DMS153 treated with DMSO at 0.1 percent for 48 hours (cell line): ENCODE measurements around the gene LDHD.

Experiments used
- DNase-seq: peaks from one replicate; lab custom pipeline; 2025; ENCODE audit not compliant: unreplicated experiment; lab: John Stamatoyannopoulos, UW

Gene LDHD

DNA sequence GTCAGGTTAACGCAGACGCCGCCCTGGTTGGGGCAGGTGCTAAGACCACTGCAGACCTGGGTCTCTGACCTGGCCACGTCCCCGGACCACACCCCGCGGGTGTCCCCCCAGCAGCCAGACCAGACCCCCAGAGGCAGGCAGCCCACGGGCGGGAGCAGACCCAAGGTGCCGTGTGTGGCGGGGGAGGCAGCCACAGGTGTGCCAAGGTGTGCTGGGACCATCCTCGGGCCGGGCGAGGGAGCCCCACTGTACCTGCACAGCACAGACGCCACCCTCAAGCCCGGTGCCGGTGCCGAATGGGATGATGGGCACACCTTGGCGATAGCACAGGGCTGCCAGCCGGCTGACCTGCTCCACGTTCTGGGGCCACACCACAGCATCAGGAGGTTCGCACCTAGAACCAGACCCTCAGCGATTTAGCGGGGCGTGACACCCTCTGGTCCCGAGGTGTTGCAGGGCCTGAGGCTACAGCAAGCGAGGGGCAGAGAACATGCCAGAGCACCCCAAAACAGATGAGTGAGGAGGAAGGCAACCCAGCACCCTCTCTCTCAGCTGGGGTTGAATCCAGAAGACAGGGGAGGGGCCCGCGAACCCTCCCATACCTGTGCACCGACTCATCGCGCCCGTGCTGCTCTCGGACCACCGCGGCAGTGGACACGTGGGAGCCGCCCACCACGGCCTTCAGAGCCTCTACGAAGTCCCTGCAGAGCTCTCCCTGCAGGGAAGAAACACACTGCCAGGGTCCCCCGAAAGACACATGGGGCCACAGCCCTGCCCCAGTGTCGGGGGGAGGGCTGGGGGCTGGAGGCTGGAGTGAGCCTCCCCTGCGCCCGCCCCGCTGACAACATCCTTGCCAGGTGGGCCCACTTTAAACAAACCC lies 1.4 kb downstream of the LDHD start:
- no peak for DNase-seq

DNA sequence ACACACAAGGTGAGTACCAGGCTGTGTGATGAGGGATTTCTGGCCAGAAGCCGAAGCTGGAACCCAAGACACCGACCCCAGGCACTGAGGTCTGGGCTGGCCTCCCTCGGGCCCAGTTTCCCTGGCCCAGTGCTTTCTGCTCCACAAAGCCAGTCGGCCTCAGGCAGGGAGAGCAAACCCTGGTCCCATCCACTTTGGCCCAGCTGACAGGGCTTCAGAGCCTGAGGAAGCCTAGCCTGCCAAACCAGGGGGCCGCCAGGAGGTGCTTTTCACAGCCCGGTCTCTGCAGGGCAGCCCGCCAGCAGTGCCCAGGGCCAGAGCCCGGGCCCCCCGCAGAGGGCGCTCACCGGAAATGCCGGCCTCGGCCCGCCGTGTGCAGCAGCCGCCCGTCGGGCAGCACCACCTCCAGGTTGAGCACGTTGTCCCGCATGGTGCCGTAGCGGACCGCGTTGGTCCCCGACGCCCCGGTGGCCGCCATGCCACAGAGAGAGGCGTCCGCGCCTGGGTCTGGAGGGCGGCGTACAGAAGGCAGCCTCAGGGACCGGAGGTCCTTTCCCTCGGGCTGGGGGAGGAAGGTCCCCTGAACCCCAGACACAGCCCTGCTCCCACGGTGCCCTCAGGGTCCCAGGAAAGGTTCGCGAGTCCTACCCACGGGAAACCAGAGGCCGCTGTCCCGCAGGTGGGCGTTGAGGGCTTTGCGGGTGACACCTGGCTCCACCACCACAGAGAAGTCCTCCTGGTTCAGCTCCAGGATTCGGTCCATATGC lies 2.2 kb downstream of the LDHD start:
- DNase-seq: no peak

DNA sequence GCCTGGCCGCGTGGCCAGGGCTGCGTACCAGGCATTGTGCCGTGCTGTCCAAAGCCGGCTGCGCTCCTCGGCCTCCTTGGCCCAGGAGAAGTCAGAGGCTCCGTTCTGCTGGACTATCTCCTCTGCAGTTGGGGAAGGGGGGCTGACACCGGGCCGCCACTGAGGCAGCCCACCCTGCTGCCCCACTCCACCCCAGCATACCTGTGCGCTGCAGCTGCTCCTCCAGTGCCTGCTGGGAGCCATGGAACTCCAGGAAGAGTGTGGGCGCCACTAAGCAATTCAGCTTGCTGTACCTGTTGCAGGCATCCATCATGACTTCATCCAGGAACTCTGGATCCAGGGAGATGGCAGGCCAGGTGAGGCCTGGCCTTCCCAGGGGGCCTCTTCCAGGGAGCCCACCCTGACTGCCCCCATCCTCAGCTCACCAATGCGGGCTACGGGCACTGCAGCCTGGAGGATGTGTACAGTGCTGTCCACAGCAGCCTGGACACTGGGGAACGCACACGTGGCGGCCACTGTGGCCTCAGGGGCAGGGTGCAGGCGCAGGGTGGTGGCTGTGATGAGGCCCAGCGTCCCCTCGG lies 2.9 kb downstream of the LDHD start:
- no peak for DNase-seq

DNA sequence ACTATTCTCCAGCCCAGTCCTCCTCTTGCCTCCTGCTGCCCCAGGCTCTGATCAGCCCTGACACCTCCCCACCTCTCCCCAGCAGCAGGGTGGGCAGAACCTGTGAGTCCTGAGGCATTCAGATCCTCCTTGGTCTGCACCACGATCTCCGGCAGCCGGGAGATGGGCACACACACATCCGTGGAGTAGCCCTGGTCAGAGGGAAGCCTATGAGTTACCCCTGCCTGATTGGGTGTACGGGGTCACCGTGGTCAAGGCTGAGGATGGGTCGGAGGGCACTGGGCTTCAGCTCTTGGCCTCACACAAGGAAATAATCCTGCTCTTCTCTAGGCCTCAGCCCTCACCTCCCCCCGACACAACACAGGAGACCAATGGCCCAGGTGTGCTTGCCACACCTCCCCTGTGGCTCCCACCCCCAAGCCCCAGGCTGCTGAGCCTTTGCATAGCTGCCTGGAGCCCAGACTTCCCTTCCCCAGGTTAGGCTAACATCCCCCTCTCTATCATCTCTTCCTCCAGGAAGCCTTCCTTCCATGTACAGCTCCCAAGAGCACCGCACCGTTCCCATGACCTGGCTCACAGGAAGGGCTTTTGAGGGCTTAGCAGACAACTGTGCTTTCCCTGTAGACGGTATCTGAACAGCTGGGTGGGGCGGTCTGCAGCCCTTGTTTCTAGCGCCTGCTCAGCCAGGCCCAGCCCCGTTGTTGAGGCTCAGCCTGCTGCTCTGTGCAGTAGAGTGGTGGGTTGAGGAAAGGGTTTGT lies 3.7 kb downstream of the LDHD start:
- DNase-seq: no peak

DNA sequence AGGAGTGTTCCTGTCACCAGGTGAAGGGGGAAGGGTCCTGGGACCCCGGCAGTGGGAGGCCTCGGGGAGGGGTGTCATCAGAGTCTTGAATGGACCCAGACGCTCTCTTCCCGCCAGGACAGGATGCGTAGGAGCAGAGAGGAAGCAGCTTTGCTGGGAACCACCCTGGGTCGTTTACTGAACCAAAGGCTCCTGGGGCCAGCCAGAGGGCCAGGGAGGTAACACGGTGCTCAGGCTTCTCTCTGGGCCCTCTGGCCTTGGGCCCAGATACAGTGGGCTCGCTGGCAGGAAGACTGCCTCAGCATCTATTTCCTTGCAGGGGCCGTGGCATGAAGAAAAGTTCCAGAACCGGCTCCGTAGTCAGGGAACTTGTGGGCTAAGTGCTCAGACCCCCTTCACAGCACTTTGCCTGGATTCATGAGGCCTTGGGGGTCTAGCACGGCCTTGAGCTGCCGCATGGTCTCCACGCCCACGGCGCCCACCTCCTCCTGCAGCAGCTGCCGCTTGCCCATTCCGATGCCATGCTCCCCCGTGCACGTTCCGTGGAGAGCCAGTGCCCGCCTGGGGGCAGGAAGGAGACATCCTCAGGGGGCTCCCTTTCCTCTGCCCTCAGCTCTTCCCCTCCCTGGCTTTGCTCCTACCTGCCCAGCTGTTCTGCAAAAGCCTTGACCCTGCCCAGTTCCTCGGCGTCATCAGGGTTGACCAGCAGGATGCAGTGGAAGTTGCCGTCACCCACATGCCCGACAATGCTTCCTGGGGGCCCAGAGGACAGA lies 4.4 kb downstream of the LDHD start:
- DNase-seq: no peak

DNA sequence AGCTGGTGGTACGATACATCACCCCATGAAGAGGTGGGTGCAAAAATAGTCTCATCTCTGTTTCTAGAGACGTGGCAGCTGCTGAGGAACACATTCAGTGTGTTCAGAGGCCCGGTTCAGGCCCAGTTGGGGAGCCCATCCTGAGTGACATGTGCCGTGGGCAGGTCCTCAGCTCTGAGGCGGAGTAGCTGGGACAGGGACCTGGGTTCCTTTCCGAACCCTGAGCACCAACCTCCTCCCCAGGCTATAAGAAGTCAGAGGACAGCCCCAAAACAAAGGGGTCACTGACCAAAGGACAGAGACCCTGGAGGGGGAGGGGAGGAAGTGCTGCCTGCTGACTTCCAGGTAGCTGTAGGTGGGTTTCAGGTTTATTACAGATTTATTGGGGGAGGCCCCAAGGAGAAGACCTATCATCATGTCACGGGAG lies 5.1 kb downstream of the LDHD start:
- no peak for DNase-seq

DNA sequence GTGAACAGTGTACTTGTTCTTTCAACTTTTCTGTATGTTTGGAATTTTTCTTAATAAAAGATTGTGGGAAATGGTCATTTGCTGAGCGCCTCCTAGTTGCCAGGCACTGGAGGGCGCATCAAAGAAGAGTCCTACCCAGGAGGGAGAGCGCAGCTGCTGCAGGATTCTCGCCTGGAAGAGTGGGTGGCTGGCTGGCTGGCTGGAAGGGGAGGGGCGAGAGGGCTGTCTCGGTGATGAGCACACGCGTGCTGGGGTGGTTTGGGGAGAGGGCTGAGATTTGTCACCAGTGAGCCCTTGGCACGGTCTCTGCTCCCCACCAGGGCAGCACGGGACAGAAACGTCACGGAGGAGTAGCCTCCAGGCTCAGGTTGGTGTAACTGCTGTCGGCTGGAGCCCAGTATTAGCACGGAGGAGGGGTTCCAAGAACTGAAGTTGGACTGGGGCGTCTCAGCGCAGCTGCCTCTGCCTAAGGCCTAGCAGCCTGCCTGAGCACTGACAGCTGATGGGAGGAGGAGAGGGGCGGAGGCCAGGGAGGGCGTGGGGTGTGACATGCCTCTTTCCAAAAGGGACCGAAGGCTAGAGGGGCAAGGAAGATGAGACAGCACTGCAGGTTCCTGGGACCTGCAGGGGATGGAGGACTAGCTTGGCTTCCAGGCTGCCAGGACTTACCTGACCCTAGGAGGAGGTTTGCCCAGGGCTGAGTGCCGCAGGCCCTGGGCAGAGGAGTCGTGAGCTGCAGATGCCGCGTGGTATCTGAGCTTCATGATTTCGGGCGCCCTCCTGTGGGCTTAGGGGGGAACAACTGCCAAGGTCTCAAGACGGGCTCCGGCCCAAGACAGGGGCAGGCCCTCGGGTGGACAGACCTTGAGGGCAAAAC lies 5.7 kb downstream of the LDHD start:
- DNase-seq: peak; percentile 78

DNA sequence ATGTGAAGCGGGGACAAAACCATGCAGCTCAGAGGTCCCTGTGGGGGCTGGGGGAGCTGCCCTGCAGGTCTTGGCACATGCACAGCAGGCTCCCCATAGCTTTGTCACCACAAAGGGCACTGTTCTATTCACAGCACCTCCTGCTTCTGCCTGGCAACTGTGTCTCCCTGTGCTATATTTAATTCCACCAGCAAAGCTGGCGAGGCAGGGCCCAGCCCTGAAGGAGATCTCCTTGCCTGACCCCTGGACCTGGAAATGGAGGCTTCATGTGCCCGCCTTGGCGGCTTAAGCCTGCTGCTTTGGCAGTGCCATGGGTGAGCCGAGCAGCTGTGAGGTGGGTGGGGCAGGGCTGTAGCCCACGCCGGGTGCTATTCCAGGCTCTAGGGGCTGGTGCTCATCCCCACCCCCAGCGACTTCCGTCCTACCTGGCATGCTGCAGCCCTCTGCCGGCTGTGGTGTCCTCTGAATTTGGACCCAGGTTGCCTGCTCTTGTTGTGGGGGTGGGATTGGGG lies 6.8 kb downstream of the LDHD start:
- DNase-seq: peak; percentile 56

DNA sequence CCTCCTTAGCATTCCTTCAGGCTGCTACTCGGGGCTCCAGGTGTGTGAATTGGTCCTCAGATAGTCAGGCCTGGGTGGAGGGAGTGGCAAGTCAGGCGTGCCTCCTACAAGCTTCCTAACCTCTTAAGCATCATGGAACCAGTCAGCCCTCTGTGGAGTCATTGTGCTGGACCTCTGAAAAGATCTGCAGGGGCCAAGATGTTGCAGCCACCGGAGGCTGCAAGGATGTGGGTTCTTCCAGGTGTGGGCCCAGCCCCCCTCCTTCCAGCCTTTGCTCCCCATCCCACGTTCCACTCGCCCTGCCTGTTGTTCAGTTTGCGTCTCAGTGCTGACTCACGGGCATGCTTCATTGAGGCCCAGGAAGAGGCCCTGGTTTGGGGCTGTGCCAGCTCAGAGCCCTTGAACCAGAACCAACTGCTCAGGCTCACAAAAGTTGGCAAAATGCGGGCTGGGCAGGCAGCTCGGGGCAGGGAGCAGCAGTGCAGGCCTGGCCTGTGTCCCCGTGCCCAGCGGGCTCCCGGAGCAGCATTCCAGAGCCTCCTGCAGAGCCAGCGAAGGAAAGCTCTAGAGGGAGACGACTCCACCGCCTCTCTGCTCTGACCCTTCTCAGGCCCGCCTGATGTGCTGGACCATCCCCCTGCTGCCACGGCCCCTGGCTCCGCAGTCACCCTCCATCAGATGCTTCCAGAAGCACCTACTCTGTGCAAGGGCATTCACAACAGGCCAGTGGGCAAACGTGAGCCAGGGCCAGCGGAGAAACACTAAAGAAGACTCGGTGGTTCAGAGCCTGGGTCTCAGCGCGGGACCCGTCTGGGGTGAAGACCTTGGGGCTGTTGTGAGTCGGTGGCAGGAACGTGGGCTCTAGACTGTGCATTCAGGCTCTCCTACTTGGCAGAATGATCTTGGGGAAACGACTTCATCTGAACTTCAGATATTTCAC lies 7.5 kb downstream of the LDHD start:
- DNase-seq: peak; percentile 65

DNA sequence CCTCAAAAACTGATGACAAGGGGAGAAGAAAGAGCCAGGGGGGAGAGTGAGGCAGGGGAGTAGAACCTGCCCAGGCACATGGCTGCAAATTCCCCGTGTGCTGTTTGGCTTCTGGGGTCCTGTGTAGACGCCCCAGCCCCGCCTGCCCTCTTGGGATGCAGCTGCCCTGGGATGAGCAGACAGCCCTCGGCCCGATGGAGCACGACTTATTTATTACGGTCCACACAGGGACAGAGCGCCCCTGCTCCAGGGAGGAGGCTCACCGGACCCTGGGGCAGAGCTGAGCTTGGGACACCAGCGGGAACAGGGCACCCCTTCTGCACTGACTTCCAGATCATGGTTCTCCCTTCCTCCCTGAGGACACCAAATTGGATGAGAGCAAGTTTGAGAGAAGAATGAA lies 9.1 kb downstream of the LDHD start:
- DNase-seq: no peak

DNA sequence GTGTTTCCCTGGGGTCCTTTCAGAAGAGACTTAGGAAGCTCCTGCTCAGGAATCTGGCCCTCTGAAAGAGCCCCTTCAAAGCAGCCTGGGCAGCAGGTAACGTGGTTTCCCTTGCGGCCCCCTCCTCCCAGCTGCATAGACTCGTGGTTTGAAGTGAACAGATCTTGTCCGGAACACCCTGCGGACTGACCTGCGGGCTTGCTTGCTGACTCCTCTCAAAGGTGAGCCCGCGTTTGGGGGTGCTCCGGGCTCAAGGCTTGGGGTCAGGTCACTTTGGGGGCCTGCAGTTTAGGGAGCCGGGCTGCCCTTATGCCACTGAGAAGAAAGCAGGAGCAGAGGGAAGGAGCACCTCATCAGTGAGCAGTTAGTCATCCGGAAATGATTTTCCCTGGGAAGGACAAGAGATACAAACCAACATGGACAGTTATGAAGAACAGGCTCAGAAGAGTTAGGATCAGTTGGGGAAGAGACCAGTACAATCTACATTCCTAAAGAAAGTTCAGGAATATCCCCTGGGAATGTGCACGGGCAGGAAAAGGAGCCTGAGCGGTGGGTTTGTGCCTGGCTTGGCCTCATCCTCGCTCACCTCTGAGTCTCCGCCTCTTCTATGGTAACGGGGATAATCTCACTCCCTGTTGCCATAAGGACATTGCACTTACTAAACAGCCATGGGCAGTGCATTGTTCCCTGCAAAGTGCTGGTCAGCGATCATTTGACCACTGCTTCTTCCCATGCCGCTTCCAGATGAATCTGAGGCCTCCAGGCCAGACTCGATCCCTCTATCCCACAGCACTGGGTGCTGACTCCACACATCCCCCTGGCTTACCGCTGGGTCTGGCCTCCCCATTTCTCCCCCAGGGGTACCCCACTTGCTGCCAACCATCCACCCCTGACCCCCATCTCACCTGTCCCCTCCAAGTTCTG lies 10.0 kb downstream of the LDHD start:
- DNase-seq: no peak

DNA sequence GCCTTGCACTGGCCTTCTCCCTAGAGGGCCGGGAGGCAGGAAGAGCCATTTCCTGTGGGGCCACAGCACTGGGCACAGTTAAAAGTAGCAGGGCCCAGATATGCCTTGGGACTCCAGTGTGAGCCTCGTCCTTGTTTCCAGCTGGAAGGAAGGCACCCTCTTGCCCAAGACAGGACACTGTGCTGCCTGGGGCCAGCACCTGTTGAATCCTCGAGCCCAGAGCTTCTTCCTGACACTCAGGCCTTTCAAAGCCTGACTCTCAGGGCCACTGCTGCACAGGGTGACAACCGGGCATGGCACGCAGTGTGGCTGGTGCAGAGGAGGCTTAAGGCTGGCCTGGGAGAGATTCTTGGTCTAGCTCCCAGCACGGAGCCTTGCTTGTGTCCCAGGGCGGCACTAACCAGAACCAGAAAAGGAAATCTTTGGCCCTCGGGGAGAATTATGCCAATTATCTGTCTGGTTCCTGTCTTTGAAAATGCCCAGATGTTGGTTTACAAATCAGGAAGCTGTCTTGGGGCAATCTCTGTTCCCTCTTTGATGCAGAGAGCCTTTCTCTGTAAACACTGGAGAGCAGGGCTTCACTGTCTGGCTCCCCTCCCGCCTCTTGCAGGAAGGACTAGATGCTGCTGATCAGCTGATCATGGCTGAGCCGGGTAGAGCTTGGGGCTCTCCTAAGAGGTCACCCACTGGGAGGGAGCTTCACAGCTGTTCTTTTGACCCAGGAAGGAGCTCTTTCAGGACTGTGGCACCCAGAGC lies 11.1 kb downstream of the LDHD start:
- no peak for DNase-seq

DNA sequence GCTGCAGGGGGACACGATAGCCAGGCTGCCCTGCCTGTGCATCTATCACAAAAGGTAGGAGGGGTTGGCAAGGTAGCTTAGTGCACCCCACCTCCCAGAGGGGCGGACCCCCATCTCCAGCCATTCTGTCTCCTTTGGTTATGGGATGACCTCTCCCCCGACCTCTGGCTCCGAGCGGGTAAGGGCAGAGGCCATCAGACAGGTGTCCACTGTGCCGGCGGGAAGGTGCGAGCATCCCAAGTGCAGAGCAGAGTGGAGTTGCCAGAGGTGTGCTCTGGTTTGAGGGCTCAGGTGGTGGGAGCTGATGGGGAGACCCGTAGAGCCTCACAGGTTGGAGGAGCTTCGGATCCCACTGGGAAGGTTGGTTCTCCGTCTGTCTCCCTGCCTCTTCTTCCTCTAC lies 11.7 kb downstream of the LDHD start:
- no peak for DNase-seq

DNA sequence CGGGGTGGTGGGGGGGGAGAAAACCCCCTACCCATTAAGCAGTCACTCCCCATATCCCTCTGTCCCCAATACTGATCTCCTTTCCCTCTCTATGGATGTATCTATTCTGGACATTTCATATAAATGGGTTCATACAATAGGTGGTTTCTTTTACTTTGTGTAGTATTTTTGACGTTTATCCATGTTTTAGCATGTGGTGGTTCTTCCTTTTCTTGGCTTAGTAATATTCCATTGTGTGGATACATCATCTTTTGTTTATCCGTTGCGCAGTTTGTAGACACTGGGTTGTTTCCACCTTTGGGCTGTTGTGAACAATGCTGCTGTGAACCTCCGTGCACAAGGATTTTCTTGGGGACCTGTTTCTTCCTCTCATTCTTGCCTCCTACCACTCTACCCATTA lies 12.6 kb downstream of the LDHD start:
- DNase-seq: no peak

DNA sequence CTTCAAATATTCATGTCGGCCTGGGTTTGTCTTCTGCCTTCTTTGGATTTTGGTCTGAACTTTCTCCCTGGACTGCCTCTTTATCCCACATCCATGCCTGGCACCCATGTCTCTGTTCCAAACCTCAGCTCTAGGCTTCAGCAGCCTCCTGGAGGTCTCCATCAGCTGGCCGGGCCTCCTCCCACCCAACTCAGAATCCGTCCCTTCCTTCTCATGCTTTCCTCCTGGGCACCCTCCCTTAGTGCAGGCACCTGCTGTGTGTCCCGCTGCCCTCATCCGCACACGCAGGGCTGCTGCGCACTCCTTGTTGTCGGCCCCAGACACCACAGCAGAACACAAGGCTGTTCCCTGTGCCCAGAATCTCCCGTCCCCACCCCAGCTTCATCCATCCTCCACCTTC lies 14.0 kb downstream of the LDHD start:
- DNase-seq: no peak

DNA sequence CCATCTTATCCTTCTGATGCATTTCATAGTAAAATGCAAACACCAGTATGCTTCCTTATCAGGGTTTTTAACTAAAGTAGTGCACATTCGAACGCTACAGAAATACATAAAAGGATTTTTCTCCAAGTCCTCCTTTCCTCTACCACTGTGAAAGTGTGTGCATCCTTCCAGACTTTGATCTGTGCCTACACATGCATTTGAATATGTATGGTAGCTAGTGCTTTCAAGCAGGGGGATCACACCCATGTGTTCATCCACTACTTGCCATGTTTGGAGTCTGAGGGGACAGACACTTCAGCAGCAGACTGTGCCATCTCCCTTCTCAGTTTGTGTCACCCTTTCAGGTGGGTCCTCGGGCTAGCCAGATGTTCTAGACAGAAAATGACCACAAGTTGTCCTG lies 14.9 kb downstream of the LDHD start:
- no peak for DNase-seq
